ENCODE measurements around the gene PLA2G12A.

The PLA2G12A gene

GRCh38 chr4:109672169-109672930, 57.5 kb downstream of the PLA2G12A start:
- no peaks in the 10 kb centered on the region for H3K36me3 ChIP-seq (replicated peaks; ENCODE audit: insufficient read depth, low read length)

GRCh38 chr4:109671350-109671749, 58.5 kb downstream of the PLA2G12A start:
- Histone ChIP-seq H3K9me3 (replicated peaks; ENCODE audit: insufficient read depth, low read length) (no peaks in the 10 kb centered on the region), H3K79me2 (ENCODE audit: low read length) (no peaks in the 10 kb centered on the region), H3K4me1 (ENCODE audit: low read length) (no peaks in the 10 kb centered on the region), H3K4me2 (ENCODE audit: low read depth, low read length) (no peak overlapping the region), H3F3A (ENCODE audit: insufficient read depth, low read length) (no peaks in the 10 kb centered on the region), H2AFZ (ENCODE audit: low read length) (no peak overlapping the region), H3K36me3 (replicated peaks; ENCODE audit: insufficient read depth, low read length) (no peaks in the 10 kb centered on the region), H3K9me2 (replicated peaks; ENCODE audit: insufficient read depth, low read length) (no peaks in the 10 kb centered on the region), H4K20me1 (ENCODE audit: insufficient read depth, low read length) (no peaks in the 10 kb centered on the region), H3K9ac (ENCODE audit: low read length) (no peak overlapping the region), H3K27me3 (replicated peaks; ENCODE audit: insufficient read depth, low read length) (no peaks in the 10 kb centered on the region), H3K27ac (ENCODE audit: low read length) (no peak overlapping the region), H3K4me3 (ENCODE audit: low read length) (no peak overlapping the region)
- TF ChIP-seq EZH2phosphoT487 (IDR thresholded peaks at IDR 0.05; ENCODE audit: low read length) (no peak), EZH2 (optimal IDR thresholded peaks at IDR 0.05; ENCODE audit: low read depth, low read length) (no peak)
- no peak for DNase-seq

More at GRCh38 chr4:109672169-109672930, 57.5 kb downstream of the PLA2G12A start:
- no peaks in the 10 kb centered on the region for H3K4me1 ChIP-seq (ENCODE audit: low read length)
- no peaks in the 10 kb centered on the region for H3K9me2 ChIP-seq (replicated peaks; ENCODE audit: insufficient read depth, low read length)
- no peaks in the 10 kb centered on the region for H3K9me3 ChIP-seq (replicated peaks; ENCODE audit: insufficient read depth, low read length)
- TF ChIP-seq EZH2phosphoT487 (IDR thresholded peaks at IDR 0.05; ENCODE audit: low read length) (no peak), EZH2 (optimal IDR thresholded peaks at IDR 0.05; ENCODE audit: low read depth, low read length) (no peak), CTCF (IDR thresholded peaks at IDR 0.05; ENCODE audit: low read length) (no peak)
- no peak overlapping the region for H3K27ac ChIP-seq (ENCODE audit: low read length)
- no peak overlapping the region for H2AFZ ChIP-seq (ENCODE audit: low read length)
- no peak overlapping the region for H3K4me3 ChIP-seq (ENCODE audit: low read length)
- H3K27me3 ChIP-seq (replicated peaks; ENCODE audit: insufficient read depth, low read length), result no peaks in the 10 kb centered on the region
- no peak overlapping the region for H3K4me2 ChIP-seq (ENCODE audit: low read depth, low read length)
- no peak overlapping the region for H3K9ac ChIP-seq (ENCODE audit: low read length)
- no peaks in the 10 kb centered on the region for H3K79me2 ChIP-seq (ENCODE audit: low read length)
- H4K20me1 ChIP-seq (ENCODE audit: insufficient read depth, low read length), result no peaks in the 10 kb centered on the region
- no peaks in the 10 kb centered on the region for H3F3A ChIP-seq (ENCODE audit: insufficient read depth, low read length)
- no peak for DNase-seq

- no peaks in the 10 kb centered on the region for H3K36me3 ChIP-seq (replicated peaks; ENCODE audit: insufficient read depth, low read length)
- no peaks in the 10 kb centered on the region for H4K20me1 ChIP-seq (ENCODE audit: insufficient read depth, low read length)
- no peak overlapping the region for H3K4me3 ChIP-seq (ENCODE audit: low read length)
- no peak overlapping the region for H2AFZ ChIP-seq (ENCODE audit: low read length)
- no peaks in the 10 kb centered on the region for H3K4me1 ChIP-seq (ENCODE audit: low read length)
- H3K9me3 ChIP-seq (replicated peaks; ENCODE audit: insufficient read depth, low read length), result no peaks in the 10 kb centered on the region
- DNase-seq, result no peak
- no peaks in the 10 kb centered on the region for H3F3A ChIP-seq (ENCODE audit: insufficient read depth, low read length)
- H3K79me2 ChIP-seq (ENCODE audit: low read length), result no peaks in the 10 kb centered on the region
- no peaks in the 10 kb centered on the region for H3K9me2 ChIP-seq (replicated peaks; ENCODE audit: insufficient read depth, low read length)
- H3K27me3 ChIP-seq (replicated peaks; ENCODE audit: insufficient read depth, low read length), result no peaks in the 10 kb centered on the region
- TF ChIP-seq EZH2phosphoT487 (IDR thresholded peaks at IDR 0.05; ENCODE audit: low read length) (no peak), EZH2 (optimal IDR thresholded peaks at IDR 0.05; ENCODE audit: low read depth, low read length) (no peak), CTCF (IDR thresholded peaks at IDR 0.05; ENCODE audit: low read length) (no peak)
- no peak overlapping the region for H3K9ac ChIP-seq (ENCODE audit: low read length)
- H3K4me2 ChIP-seq (ENCODE audit: low read depth, low read length), result no peak overlapping the region
- no peak overlapping the region for H3K27ac ChIP-seq (ENCODE audit: low read length)
Observed at GRCh38 chr4:109665783-109666485, 63.9 kb downstream of the PLA2G12A start.
